GM18858 (cell line): ENCODE results near the gene PRSS56.
"Not testable (repeated sequence)": the region's sequence is repeated elsewhere in the genome, so short reads cannot be mapped to it uniquely, and the experiment has no call there.

Source experiments
- ATAC-seq: cut with Tn5 transposase; IDR thresholded peaks from one replicate; pipeline ENCODE4 v1.9.1; 2021; ENCODE audit not compliant: unreplicated experiment

The PRSS56 gene

GRCh38 chr2:232524771-232525170 is 4.6 kb downstream of the PRSS56 start:
- no peak for ATAC-seq

- no peak for ATAC-seq
These were observed 5.0 kb downstream of the PRSS56 start for GRCh38 chr2:232525199-232525598.

- ATAC-seq, result no peak
These were observed 5.7 kb downstream of the PRSS56 start, which contains the start of gene CHRND for GRCh38 chr2:232525791-232526371. Gene CHRND (plus strand): TSS chr2:232526160. CDS start chr2:232526216, 56 bp downstream.

DNA sequence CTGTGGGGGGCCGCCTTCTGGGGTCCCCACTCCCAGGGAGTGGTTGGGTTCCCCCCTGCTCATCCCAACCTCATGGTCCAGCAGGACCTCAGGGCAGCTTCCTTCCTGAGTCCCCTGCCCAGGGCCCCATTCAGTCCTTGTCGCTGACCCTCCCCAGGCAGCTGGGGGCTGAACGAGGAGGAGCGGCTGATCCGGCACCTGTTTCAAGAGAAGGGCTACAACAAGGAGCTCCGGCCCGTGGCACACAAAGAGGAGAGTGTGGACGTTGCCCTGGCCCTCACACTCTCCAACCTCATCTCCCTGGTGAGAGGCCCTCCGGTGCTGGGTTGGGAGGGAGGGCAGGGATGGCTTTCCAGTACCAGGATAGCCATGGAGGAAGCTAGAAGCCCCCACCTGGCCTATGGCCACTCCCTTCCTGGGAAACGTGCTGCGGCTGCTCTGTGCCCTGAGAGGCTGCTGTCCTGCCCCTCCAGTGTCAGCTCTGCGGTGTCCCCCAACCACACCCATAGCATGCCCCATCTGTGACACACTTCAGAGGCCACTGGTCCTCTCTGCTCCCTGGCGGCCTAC is 6.3 kb downstream of the PRSS56 start:
- ATAC-seq, result no peak

DNA sequence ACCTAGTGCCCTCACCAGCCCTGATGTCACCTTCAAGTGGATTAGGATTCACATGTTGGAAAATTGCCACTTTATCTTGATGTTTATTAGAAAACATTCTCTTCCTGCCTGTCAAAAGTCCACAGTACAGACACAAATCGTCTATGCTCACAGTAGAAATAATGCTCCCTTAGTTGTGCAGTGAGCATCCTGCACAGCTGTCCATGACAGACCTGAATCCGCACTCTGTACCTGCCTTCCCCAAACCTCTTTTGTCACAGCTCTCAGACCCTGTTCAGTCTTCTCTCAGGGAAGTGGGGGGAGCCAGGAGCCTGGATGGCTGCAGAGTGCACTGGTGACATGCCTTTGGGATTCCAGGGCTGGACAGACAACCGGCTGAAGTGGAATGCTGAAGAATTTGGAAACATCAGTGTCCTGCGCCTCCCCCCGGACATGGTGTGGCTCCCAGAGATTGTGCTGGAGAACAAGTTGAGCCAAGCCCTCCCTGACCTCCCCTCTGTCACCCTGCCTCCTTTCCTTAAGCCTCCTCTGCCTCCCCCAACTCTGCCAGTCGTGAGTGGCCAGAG is 7.8 kb downstream of the PRSS56 start:
- no peak for ATAC-seq

DNA sequence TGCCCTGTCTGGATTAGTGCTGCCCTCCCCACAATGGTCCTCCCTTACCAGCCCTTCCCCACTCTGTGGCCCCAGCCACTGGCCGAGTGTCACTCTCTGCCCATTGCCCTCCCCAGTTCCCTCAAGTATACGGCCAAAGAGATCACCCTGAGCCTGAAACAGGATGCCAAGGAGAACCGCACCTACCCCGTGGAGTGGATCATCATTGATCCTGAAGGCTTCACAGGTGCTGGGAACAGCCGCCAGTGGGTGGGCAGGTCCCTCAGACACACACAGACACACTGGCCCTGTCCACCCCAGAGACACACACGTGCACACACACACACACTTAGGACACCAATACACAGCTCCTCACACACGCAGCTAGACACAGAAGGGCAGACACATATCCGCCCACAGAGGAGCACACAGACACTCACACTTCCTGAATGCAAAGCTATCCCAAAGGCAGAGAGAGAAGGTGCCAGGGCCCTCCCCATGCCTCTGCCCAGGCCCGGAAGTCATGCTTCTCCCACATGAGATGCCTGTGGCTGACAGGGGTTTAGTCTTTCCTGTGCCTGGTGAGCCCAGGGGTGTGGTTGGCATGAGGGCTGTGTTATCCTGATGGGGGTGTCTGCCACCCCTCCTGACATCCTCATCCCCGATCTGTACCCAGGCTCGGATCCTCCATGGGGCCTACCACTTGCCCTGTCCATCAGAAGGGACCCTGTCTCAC is 8.7 kb downstream of the PRSS56 start:
- ATAC-seq, result no peak

DNA sequence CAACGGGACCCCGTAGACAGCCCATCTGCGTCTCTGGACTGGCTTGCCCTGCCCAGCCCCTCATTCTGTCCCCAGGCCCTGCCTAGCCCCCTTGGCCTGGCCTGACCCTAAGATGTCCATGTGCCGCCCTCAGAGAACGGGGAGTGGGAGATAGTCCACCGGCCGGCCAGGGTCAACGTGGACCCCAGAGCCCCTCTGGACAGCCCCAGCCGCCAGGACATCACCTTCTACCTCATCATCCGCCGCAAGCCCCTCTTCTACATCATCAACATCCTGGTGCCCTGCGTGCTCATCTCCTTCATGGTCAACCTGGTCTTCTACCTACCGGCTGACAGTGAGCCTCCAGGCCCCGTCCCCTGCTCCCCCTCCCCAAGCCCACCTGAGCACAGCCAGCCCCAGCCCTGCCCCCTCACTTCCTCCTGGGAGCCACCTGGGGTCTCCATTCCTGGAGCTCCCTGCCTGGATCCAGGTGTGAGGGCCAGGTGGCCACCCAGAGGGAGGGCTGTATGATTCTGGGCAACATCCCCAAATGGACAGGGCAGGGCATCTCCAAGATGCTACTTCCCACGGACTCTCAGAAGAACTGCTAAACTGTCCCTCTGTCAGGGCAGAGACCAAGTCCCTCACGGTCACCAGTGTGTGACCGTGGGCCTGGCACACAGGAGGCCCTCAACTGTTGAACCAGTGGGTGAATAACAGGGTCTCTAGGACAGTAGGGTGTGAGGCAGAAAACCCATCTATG is 9.8 kb downstream of the PRSS56 start:
- no peak for ATAC-seq

GRCh38 chr2:232530626-232531260 is 10.6 kb downstream of the PRSS56 start:
- no peak for ATAC-seq

GRCh38 chr2:232532419-232532818 is 12.2 kb downstream of the PRSS56 start:
- ATAC-seq, result no peak

DNA sequence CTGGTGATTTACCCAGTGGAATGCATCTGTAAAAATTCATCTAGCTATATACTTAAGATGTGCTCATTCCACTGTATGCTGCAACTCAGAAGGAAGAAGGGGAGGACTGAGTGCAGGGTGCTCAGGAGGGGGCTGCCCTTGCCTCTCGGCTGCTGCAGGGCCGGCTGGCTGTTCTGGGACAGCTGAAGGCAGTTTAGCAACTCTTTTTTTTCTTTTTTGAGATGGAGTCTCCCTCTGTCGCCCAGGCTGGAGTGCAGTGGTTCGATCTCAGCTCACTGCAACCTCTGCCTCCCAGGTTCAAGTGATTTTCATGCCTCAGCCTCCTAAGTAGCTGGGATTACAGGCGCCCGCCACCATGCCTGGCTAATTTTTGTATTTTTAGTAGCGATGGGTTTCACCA is 12.6 kb downstream of the PRSS56 start:
- not testable (repeated sequence) for ATAC-seq

- ATAC-seq, result no peak
These were observed 13.9 kb downstream of the PRSS56 start for GRCh38 chr2:232533944-232534710.

DNA sequence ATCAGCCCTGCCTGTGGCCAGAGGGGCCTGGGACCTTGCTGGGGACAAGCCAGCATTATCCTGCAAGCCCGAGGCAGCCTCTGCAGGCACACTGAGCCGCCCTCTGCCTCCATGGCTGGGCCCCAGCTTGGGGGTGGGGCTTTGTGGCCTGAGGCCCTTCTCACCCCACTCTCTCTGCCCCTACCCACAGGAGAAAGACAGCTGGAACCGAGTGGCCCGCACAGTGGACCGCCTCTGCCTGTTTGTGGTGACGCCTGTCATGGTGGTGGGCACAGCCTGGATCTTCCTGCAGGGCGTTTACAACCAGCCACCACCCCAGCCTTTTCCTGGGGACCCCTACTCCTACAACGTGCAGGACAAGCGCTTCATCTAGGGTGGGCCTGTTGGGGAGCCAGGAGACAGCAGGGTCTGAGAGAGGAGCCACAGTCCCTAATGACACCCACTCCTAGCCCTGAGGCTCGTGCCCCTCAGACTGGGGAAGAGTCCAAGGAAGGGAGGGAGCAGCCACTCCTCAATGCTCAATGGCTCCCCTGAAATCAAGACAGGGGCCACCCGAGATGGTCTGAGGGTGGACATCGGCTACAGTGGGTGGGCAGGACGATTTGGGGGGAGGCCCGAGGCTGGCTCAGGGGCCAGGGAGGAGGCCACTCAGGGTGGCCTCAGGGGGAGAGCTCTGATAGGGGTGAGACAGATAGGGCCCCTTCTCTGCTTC is 14.9 kb downstream of the PRSS56 start:
- no peak for ATAC-seq

DNA sequence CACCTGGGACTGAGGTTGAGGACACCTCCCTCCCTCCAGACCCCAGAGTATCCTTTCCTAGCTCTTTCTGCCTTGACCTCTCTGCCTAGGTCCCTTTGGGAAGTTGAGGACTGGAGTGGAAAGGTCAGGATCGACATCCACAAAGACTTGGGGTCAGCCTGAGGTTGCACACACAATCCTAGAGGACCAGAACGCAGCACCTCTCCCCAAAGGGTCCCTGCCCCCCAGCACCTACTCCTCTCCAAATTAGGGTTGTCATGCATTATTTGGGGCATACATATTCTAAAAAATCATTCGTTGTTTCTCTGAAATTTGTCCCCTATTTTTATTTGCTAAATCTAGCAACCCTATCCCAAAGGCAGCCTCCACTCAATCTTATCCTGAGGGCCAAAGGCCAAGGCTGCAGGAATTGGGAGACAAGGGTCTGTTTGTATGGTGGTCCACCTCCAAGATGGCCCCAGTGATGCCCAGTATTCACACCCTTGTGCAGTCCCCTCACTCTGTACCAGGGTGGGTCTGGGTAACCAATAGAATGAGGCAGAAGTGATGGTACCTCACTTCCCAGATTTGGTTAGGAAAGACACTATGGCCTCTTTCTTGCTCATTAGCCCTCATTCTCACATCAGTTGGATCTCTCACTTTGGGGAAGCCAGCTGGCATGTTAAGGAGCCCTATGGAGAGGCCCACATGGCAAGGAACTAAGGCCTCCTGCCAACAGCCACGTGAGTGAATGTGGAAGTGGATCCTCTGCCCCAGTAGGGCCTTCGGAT is 15.8 kb downstream of the PRSS56 start:
- no peak for ATAC-seq

DNA sequence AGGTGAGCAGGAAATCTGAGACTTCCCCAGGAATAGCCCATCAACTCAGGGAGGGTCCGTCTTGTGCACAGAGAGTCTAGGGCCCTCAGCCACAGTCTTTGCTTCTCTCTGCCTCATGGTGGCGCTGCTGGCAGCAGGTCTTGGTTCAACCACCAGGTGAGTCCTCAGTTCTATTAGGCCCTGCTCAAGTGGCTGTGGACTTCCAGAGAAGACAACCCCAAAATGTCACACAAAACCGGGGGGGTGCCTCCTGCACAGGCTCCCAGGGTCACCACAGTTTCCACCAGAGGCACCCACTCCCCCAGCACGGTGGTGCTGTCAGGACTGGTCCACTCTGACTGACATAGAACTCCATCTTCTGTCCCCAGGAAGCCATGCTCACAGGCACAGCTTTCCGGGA is 16.9 kb downstream of the PRSS56 start:
- no peak for ATAC-seq

DNA sequence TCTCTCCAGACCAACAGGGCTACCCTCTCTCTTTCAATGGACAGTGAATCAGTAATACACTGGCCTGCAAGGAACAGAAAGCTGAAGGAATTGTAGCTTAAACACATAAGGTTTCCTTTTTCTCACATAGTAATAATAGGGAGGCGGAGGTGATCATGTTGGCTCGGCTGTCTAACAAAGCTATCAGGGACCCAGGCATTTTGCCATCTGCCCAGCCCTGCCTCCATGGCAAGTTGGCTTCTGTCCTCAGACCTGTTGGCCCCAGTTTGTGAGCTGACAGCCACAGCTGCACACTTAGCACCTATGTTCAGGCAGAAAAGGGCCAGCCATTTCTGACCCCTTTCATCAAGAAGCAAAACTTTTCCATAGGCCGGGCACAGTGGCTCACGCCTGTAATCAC is 17.3 kb downstream of the PRSS56 start:
- no peak for ATAC-seq

GRCh38 chr2:232538671-232539070 is 18.5 kb downstream of the PRSS56 start:
- ATAC-seq, result no peak

DNA sequence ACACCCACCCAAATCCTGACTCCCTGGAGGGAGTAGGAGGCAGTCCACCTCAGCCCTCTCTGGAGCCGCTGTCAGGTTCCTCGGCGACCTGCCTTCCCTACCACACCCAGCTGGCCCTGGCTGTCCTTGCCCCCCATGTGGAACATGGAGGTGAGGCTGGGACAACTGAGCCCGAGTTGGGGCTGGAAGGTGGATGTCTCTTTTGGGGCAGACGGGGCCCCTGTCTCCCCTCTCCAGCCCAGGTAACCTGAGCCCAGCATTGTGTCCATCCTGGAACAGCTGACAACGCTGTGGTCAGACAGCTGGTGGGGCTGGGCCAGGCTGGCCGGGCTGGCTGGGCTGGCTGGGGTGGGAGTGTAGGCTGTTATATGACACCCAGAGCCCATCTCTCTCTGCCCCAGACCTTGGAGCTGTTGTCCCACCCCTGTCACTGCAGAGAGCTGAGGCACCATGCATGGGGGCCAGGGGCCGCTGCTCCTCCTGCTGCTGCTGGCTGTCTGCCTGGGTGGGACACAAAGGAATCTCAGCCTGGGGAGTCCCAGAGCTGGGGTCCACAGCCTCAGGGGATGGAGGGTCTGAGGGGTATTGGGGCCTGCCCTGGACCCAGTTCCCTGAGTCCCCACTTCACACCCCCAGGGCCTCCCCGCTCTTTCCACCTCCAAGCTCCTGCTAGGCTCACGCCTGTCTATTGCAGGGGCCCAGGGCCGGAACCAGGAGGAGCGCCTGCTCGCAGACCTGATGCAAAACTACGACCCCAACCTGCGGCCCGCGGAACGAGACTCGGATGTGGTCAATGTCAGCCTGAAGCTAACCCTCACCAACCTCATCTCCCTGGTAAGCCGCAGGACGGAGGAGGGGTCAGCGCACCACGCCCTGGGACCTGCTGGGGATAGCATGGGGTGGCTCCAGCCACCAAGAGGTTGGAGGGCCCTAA is 19.4 kb downstream of the PRSS56 start, which contains the start of gene CHRNG:
TSS of gene CHRNG (plus strand) at position 395 of the 934 bp plus-strand sequence. CDS start at position 451, 56 bp downstream.
- ATAC-seq, result no peak
